SU-DHL-6 (cell line): Measurements from ENCODE around the gene ACOX3.

Experiments
- CTCF ChIP-seq: fragments of 200-600 bp; sonication (generic); IDR thresholded peaks from one replicate; pipeline ENCODE4 v1.5.1; 2017; ENCODE audit warnings: antibody characterized with exemption, mild to moderate bottlenecking, low read length, moderate library complexity; ENCODE audit not compliant: insufficient read depth, poor library complexity, severe bottlenecking
- EZH2phosphoT487 ChIP-seq: fragments of 200-600 bp; sonication (generic), shearing (Covaris generic); conservative IDR thresholded peaks from 2 replicates; pipeline ENCODE4 v1.6.1; 2018; ENCODE audit warnings: mild to moderate bottlenecking, antibody characterized with exemption, low read length, moderate library complexity, mixed read lengths

GRCh38 chr4:8322794-8323704, 117.5 kb downstream of the ACOX3 start:
- TF ChIP-seq CTCF (no peak), EZH2phosphoT487 (no peak)
